Measurements from ENCODE around the gene CERT1.
"Not testable (repeated sequence)": the region's sequence is repeated elsewhere in the genome, so short reads cannot be mapped to it uniquely, and the experiment has no call there.

DNA sequence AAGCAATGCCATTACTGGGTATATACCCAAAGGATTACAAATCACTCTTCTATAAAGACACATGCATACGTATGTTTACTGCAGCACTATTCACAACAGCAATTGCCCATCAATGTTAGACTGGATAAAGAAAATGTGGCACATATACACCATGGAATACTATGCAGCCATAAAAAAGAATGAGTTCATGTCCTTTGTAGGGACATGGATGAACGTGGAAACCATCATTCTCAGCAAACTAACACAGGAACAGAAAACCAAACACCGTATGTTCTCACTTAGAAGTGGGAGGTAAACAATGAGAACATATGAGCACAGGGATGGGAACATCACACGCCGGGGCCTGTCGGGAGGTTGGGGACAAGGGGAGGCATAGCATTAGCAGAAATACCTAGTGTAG is 21.6 kb downstream of the CERT1 start:
- TF ChIP-seq, protein P1, sequence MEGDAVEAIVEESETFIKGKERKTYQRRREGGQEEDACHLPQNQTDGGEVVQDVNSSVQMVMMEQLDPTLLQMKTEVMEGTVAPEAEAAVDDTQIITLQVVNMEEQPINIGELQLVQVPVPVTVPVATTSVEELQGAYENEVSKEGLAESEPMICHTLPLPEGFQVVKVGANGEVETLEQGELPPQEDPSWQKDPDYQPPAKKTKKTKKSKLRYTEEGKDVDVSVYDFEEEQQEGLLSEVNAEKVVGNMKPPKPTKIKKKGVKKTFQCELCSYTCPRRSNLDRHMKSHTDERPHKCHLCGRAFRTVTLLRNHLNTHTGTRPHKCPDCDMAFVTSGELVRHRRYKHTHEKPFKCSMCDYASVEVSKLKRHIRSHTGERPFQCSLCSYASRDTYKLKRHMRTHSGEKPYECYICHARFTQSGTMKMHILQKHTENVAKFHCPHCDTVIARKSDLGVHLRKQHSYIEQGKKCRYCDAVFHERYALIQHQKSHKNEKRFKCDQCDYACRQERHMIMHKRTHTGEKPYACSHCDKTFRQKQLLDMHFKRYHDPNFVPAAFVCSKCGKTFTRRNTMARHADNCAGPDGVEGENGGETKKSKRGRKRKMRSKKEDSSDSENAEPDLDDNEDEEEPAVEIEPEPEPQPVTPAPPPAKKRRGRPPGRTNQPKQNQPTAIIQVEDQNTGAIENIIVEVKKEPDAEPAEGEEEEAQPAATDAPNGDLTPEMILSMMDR (conservative IDR thresholded peaks at IDR 0.05; ENCODE audit: low read depth, low read length), result not testable (repeated sequence)
- not testable (repeated sequence) for TF ChIP-seq EZH2 (IDR thresholded peaks at IDR 0.05; ENCODE audit: borderline replicate concordance, low read depth, low read length, poor library complexity, severe bottlenecking)
